Measurements from ENCODE around the gene APBA2.

DNA sequence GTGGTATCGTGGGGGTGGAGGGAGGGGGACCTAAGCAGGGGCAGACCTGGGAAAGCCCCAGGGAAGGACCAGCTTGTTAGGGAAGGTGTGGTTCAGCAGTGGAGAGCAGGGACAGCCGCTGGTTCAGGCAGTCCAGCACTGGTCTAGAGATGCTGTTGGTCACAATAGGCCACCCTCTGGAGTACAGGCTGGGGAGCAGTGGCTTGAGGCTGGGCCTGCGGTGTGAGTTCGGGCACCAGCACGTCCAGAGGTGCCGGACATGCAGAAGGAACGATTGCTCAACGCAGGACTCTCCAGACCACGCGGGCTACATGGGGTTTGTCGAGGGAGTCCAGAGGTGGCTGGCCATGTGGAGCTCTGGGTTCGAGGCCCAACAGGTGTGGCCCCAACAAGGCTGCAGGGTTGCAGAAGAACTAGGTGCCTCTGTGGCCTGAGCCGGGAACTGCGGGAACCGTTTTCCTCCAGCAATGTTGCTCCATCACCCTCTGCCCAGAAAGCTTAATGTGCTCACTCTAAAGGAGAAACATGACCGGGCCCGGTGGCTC, 143.9 kb downstream of the APBA2 start:
- TF ChIP-seq CTCF (IDR thresholded peaks at IDR 0.05; ENCODE audit: low read depth, low read length) (no peak), POLR2A (IDR thresholded peaks at IDR 0.05; ENCODE audit: extremely low read depth, insufficient read length) (no peak), MYC (IDR thresholded peaks at IDR 0.05; ENCODE audit: low read depth, low read length) (no peak)

Measured in NB4 (cell line).